OCI-LY7 (cell line): ENCODE results near the gene SLC6A19. TPM values are rescaled to one million over a fixed set of nuclear protein-coding genes. Genes with fewer than 3 reads are reported as not detected.

ENCODE experiments used
- BruUV-seq: library from RNA; stranded (reverse); fragments of 400-500 nt; replicated peaks from 2 replicates; lab custom pipeline; 2021; lab: Mats Ljungman, UMichigan
- CTCF ChIA-PET: fragments of 300-600 bp; sonication (Branson Sonifier 250); formaldehyde crosslinking; loops from one replicate; lab custom pipeline; 2022; ENCODE audit warnings: antibody characterized with exemption; ENCODE audit not compliant: unreplicated experiment; lab: Charles Lee
- POLR2A ChIA-PET: fragments of 300-600 bp; sonication (Branson Sonifier 250); formaldehyde crosslinking; loops from one replicate; lab custom pipeline; 2022; ENCODE audit warnings: antibody characterized with exemption; lab: Charles Lee
- DNase-seq: peaks from one replicate; pipeline ENCODE4 v3.0.0-alpha.2; 2015; ENCODE audit warnings: low spot score
- H2AFZ ChIP-seq: fragments of 200-600 bp; sonication (generic), shearing (Covaris generic); 2 replicates; pipeline ENCODE4 v1.6.1; 2014; ENCODE audit warnings: mild to moderate bottlenecking, antibody characterized with exemption, low read length, moderate library complexity
- H3K27ac ChIP-seq: fragments of 200-600 bp; sonication (generic); 2 replicates; pipeline ENCODE4 v1.5.1; 2014; ENCODE audit warnings: mixed run types, low read depth, mild to moderate bottlenecking, moderate library complexity, low read length, inconsistent platforms; ENCODE audit not compliant: poor library complexity, severe bottlenecking
- H3K36me3 ChIP-seq: fragments of 200-600 bp; sonication (generic); 2 replicates; pipeline ENCODE4 v1.6.1; 2014; ENCODE audit warnings: mild to moderate bottlenecking, antibody characterized with exemption, low read length, moderate library complexity, mixed read lengths; ENCODE audit not compliant: insufficient read depth
- H3K4me1 ChIP-seq: fragments of 200-600 bp; sonication (generic); 2 replicates; pipeline ENCODE4 v1.5.1; 2014; ENCODE audit warnings: mild to moderate bottlenecking, low read length; ENCODE audit not compliant: insufficient read depth, poor library complexity, severe bottlenecking
- H3K4me2 ChIP-seq: fragments of 200-600 bp; sonication (generic); 2 replicates; pipeline ENCODE4 v1.6.1; 2014; ENCODE audit warnings: mild to moderate bottlenecking, low read length
- H3K4me3 ChIP-seq: fragments of 200-600 bp; sonication (generic); 2 replicates; pipeline ENCODE4 v1.5.1; 2014; ENCODE audit warnings: mild to moderate bottlenecking, low read depth, low read length; ENCODE audit not compliant: poor library complexity, severe bottlenecking
- H3K79me2 ChIP-seq: fragments of 200-600 bp; sonication (generic); 2 replicates; pipeline ENCODE4 v1.6.1; 2016; ENCODE audit warnings: low read depth, mild to moderate bottlenecking, low read length, moderate library complexity, mixed read lengths; ENCODE audit not compliant: insufficient read depth
- H3K9me2 ChIP-seq: fragments of 200-600 bp; sonication (generic); 2 replicates; pipeline ENCODE4 v1.6.1; 2016; ENCODE audit warnings: mild to moderate bottlenecking, low read length, mixed read lengths; ENCODE audit not compliant: insufficient read depth
- H3K9me3 ChIP-seq: fragments of 200-600 bp; sonication (generic); 2 replicates; pipeline ENCODE4 v1.6.1; 2014; ENCODE audit warnings: mild to moderate bottlenecking, mixed run types, low read length, mixed read lengths
- H4K20me1 ChIP-seq: fragments of 200-600 bp; sonication (generic); 2 replicates; pipeline ENCODE4 v1.6.1; 2014; ENCODE audit warnings: mild to moderate bottlenecking, antibody characterized with exemption, low read length, moderate library complexity, mixed read lengths; ENCODE audit not compliant: insufficient read depth
- EZH2phosphoT487 ChIP-seq: fragments of 200-600 bp; sonication (generic); IDR thresholded peaks from 2 replicates; pipeline ENCODE4 v1.6.1; 2018; ENCODE audit warnings: low read depth, borderline replicate concordance, mild to moderate bottlenecking, mixed run types, antibody characterized with exemption, low read length, moderate library complexity, mixed read lengths
- intact Hi-C: fragments of 100-400 bp; cut with micrococcal nuclease; formaldehyde crosslinking; loops from one replicate; pipeline ENCODE4 v1.10.0; 2022; ENCODE audit not compliant: unreplicated experiment
- total RNA-seq, 2 experiments: library from RNA; depleted of rRNA in 1 of 2; stranded (reverse); fragments of >200 nt in 1 of 2; shearing (Covaris generic) in 1 of 2; gene quantifications; 2 replicates each; pipeline ENCODE4 v1.2.3, GENCODE V29; 2014 to 2022
- TF ChIP-seq, protein P1 (sequence below): fragments of 200-600 bp; sonication (generic); conservative IDR thresholded peaks from 2 replicates; pipeline ENCODE4 v1.5.1; 2014; ENCODE audit warnings: mild to moderate bottlenecking, antibody characterized with exemption, low read length, moderate library complexity, mixed read lengths

The SLC6A19 gene
- total RNA-seq, 2 experiments from 2014 or later: not detected

DNA sequence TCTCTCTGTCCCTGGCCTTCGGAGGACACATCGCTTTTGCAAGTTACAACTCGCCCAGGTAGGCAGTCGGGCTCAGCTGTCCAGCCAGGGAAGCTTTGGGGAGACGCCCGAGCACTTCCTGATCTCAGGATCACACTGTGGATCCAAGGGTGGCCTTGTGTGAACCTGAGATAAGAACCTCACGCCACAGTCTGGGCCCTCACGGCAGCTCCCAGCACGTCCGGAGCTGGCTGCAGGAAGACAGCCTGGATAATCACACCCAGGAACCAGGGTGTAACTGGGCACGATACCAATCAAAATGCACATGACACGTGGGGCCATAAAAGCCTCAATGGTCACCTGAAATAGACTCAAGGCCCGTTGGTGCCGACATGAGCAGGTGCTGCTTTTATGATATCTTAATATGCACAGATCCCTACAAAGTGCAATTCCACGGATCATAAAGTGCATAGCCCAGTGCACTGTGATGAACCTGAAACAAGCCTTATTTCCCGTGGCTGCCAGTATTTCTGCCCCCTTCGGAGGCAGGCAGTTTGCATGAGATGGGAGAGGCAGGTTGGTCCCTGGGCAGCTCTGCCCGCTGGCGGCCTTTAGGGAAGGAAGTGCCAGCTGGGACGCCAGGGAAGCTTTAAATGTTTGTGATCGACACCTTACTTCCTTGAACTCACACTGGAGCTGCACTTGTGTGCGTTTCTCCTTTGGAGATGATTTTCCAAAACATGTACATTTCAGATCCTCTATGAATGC, 38.3 kb downstream of the SLC6A19 start:
- H3K9me3 ChIP-seq: peaks cover 11% of the 10 kb centered on the region; the same call in 1 of the 2 replicates
- no peaks in the 10 kb centered on the region for H3K4me1 ChIP-seq
- BruUV-seq: no TSS peak
- H3K9me2 ChIP-seq: no peaks in the 10 kb centered on the region
- H3K4me2 ChIP-seq: no peak overlapping the region
- H3K27ac ChIP-seq: no peak overlapping the region
- CTCF ChIA-PET: no interaction called here
- TF ChIP-seq, protein P1, sequence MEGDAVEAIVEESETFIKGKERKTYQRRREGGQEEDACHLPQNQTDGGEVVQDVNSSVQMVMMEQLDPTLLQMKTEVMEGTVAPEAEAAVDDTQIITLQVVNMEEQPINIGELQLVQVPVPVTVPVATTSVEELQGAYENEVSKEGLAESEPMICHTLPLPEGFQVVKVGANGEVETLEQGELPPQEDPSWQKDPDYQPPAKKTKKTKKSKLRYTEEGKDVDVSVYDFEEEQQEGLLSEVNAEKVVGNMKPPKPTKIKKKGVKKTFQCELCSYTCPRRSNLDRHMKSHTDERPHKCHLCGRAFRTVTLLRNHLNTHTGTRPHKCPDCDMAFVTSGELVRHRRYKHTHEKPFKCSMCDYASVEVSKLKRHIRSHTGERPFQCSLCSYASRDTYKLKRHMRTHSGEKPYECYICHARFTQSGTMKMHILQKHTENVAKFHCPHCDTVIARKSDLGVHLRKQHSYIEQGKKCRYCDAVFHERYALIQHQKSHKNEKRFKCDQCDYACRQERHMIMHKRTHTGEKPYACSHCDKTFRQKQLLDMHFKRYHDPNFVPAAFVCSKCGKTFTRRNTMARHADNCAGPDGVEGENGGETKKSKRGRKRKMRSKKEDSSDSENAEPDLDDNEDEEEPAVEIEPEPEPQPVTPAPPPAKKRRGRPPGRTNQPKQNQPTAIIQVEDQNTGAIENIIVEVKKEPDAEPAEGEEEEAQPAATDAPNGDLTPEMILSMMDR: no peak
- no peak for TF ChIP-seq EZH2phosphoT487
- no peaks in the 10 kb centered on the region for H4K20me1 ChIP-seq
- DNase-seq: no peak
- POLR2A ChIA-PET: no interaction called here
- H2AFZ ChIP-seq: no peak overlapping the region
- no peaks in the 10 kb centered on the region for H3K79me2 ChIP-seq
- no peak overlapping the region for H3K4me3 ChIP-seq
- no peaks in the 10 kb centered on the region for H3K36me3 ChIP-seq
- intact Hi-C loops: no loop called here

DNA sequence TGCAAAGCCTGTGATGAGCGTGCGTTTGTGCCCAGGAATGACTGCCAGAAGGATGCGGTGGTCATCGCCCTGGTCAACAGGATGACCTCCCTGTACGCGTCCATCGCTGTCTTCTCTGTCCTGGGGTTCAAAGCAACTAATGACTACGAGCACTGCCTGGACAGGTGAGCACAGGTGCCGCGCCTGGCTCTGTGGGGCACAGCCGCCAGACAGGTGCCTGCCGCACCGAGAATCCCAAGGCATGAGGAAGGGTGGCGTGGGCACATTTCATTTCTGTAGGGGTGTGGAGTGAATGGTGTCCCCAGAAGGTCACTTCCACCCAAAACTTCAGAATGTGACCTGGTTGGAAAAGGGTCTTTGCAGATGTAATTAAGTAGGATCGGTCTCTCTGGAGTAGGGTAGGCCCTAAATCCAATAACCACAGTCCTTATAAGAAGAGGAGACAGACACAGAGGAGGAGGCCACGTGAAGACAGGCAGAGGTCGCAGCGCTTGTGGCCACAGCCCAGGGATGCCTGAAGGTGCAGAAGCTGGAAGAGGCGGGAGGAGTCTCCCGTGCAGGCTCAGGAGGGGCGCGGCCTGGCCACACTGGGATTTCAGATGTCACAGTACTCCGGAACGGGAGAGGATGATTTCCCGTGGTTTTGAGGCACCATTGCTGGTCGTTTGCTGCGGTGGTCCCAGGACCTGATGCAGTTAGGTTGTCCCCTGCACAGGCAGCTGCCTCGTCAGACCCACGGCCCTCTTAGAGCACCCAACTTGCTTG, 39.3 kb downstream of the SLC6A19 start:
- intact Hi-C loops: no loop called here
- no peak overlapping the region for H3K27ac ChIP-seq
- H3K9me2 ChIP-seq: no peaks in the 10 kb centered on the region
- H4K20me1 ChIP-seq: no peaks in the 10 kb centered on the region
- ChIA-PET CTCF (no interaction called here), POLR2A (no interaction called here)
- no TSS peak for BruUV-seq
- no peak overlapping the region for H2AFZ ChIP-seq
- H3K4me1 ChIP-seq: no peaks in the 10 kb centered on the region
- H3K4me3 ChIP-seq: no peak overlapping the region
- peaks cover 9% of the 10 kb centered on the region; the same call in 1 of the 2 replicates for H3K9me3 ChIP-seq
- no peaks in the 10 kb centered on the region for H3K36me3 ChIP-seq
- TF ChIP-seq, protein P1: no peak
- no peak for TF ChIP-seq EZH2phosphoT487
- DNase-seq: no peak
- no peak overlapping the region for H3K4me2 ChIP-seq
- no peaks in the 10 kb centered on the region for H3K79me2 ChIP-seq
